Sigmoid colon (tissue), 4 donors: ENCODE data around the gene ATP10D.

Experiments
- CTCF ChIP-seq, 4 experiments: fragments of 450-650 bp in 3 of 4; fragments of 200-600 bp in 1 of 4; IDR thresholded peaks; one replicate each; pipeline ENCODE4 v1.5.1; 2016 to 2019; ENCODE audit warnings: antibody characterized with exemption in 4 of 4, mild to moderate bottlenecking in 3 of 4, moderate library complexity in 2 of 4
- POLR2A ChIP-seq, 2 donors: fragments of 450-650 bp; IDR thresholded peaks; one replicate each; pipeline ENCODE4 v1.6.1; 2016; ENCODE audit warnings: antibody characterized with exemption in 2 of 2, mild to moderate bottlenecking in 2 of 2, moderate library complexity in 2 of 2
- POLR2AphosphoS5 ChIP-seq, 4 donors: sonication (generic); formaldehyde crosslinking; IDR thresholded peaks; one replicate each; pipeline ENCODE4 v1.6.1; 2017; ENCODE audit warnings: antibody characterized with exemption in 4 of 4

- TF ChIP-seq POLR2AphosphoS5 (IDR thresholded peaks at IDR 0.05) (no peak), POLR2A (IDR thresholded peaks at IDR 0.05) (no peak), CTCF (IDR thresholded peaks at IDR 0.05) (no peak)
These were observed 113.2 kb downstream of the ATP10D start for GRCh38 chr4:47598320-47598719.
